Measurements from ENCODE around the gene PLA1A.

Gene PLA1A

DNA sequence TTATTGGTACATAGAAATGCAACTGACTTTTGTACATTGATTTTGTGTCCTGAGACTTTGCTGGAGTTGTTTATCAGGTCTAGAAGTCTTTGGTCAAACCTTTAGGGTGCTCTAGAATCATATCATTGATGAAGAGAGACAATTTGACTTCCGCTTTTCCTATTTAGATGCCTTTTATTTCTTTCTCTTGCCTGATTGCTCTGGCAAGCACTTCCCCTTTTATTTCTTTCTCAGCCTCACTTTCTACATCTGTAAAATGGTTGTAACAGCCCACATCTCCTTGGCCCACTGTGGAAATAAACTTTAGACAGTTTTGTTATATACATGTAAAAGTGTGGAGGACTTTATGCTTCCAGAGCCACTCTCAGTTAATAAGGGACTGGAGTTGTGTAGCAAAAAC, 14.0 kb downstream of the PLA1A start:
- ATAC-seq: no peak
- H3K27me3 Mint-ChIP-seq: no peaks in the 10 kb centered on the region
- H3K9me3 Mint-ChIP-seq: peaks cover 3% of the 10 kb centered on the region
- H3K36me3 Mint-ChIP-seq: peaks cover 50% of the 10 kb centered on the region
- no peak overlapping the region for H3K27ac Mint-ChIP-seq
- H3K4me1 Mint-ChIP-seq: no peaks in the 10 kb centered on the region
- H3K4me3 Mint-ChIP-seq: no peak overlapping the region

DNA sequence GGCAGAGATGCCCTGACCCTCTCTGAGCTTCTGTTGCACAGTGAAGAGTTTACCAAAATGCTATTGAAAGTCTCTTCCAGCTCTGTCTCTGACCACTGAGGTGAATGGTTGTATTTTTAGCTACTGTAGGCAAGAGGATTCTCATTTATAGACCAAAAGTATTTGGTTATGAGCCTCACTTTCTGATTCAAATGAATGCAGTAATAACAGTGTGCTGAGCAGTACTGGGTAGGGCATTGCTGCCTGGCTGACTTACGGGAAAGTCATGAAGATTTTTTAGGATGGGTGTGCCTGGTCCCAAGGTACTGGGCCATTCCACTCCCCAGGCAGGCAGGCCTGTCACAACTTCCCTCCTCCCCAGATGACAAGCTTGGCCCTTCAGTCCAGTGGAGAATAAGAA, 15.5 kb downstream of the PLA1A start:
- no peak overlapping the region for H3K27ac Mint-ChIP-seq
- no peaks in the 10 kb centered on the region for H3K4me1 Mint-ChIP-seq
- no peak overlapping the region for H3K4me3 Mint-ChIP-seq
- peaks cover 3% of the 10 kb centered on the region for H3K9me3 Mint-ChIP-seq
- no peak for ATAC-seq
- H3K36me3 Mint-ChIP-seq: peaks cover 39% of the 10 kb centered on the region
- H3K27me3 Mint-ChIP-seq: no peaks in the 10 kb centered on the region

DNA sequence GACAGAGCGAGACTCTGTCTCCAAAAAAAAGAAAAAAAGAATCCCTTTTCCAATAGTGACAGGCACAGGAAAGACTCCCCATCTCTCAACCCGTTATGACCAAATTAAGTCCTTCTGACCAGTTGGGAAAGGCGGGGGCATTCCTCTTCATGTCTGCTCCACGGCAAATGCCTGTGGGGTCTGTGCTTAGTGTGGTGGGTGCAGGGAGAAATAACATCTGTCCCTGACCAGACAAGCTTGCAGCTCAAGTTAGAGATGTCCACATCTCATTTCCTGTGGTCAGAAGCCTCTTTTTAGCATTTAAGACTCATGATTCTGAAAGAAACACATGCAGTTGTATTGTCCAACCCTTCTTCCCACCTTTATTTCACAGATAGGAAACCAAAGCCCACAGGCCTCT, 16.2 kb downstream of the PLA1A start:
- H3K4me3 Mint-ChIP-seq: no peak overlapping the region

DNA sequence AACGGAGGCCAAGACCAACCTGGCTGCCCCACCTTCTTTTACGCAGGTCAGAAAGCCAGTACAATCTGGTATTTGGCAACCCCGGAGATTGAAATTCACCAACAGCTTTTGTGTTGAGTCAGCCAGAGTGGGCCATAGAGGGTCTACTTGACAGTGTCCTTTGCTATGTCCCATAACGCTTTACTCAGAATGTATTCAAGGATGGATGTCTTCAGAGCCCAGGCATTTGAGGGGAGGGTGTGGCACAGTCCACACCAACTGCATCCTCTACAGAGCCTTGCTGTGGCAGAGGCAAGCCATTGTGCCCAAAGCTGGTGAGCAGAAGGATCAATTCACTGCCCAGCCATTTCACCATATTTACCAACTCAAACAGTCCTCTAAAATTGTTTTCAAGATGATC, 18.4 kb downstream of the PLA1A start:
- Mint-ChIP-seq H3K4me3 (no peak overlapping the region), H3K27ac (no peak overlapping the region), H3K4me1 (peaks cover 14% of the 10 kb centered on the region), H3K36me3 (peaks cover 39% of the 10 kb centered on the region), H3K9me3 (peaks cover 3% of the 10 kb centered on the region), H3K27me3 (no peaks in the 10 kb centered on the region)
- no peak for ATAC-seq

More for the DNA sequence above, 16.2 kb downstream of the PLA1A start:
- Mint-ChIP-seq H3K4me1 (peaks cover 2% of the 10 kb centered on the region), H3K27me3 (no peaks in the 10 kb centered on the region), H3K27ac (no peak overlapping the region), H3K9me3 (peaks cover 3% of the 10 kb centered on the region), H3K36me3 (peaks cover 38% of the 10 kb centered on the region)
- ATAC-seq: no peak

DNA sequence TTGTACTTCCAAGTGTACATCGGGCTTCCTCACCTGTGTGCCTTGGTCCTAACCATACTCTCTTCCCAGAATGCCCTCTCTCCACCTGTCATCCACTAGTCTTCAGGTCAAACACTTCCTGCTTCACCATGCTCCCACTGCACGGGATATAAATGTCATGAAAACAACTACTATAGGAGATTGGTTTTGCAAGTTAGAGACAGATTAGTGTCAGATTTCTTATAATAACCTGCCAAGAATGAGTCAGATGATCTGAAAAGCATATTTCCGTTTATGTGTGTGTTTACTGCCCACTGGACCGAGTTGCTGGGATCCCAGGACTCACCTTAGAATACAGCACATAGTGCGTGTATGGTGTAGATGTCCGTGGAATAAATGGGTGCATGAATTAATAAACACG, 21.4 kb downstream of the PLA1A start:
- H3K36me3 Mint-ChIP-seq: peaks cover 19% of the 10 kb centered on the region

DNA sequence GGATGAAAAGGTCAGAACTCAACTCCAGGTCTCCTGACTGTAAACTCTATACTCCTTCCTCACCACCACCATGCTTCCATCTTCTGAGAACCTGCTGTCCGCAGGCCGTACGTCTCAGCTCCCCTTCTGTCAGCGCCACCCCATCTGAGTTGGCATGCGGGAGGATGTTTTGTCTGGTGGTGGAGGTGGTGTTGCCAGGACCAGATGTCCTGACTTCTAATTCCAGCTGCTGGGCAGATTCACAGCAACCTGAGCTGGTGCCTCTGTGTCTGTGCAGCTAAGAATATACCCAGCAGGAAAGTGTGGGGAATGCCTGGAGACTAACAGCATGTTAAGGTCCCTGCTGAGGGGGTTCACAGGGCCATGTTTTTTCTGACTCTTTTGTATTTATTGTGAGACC, 23.2 kb downstream of the PLA1A start:
- Mint-ChIP-seq H3K4me3 (no peak overlapping the region), H3K4me1 (peaks cover 25% of the 10 kb centered on the region), H3K27me3 (no peaks in the 10 kb centered on the region), H3K36me3 (peaks cover 17% of the 10 kb centered on the region), H3K9me3 (no peaks in the 10 kb centered on the region), H3K27ac (peak overlapping the region; percentile 25)
- ATAC-seq: no peak

More for the DNA sequence above, 21.4 kb downstream of the PLA1A start:
- Mint-ChIP-seq H3K27me3 (no peaks in the 10 kb centered on the region), H3K9me3 (no peaks in the 10 kb centered on the region), H3K4me1 (peaks cover 14% of the 10 kb centered on the region), H3K27ac (peak overlapping the region; percentile 38), H3K4me3 (no peak overlapping the region)
- ATAC-seq: no peak

DNA sequence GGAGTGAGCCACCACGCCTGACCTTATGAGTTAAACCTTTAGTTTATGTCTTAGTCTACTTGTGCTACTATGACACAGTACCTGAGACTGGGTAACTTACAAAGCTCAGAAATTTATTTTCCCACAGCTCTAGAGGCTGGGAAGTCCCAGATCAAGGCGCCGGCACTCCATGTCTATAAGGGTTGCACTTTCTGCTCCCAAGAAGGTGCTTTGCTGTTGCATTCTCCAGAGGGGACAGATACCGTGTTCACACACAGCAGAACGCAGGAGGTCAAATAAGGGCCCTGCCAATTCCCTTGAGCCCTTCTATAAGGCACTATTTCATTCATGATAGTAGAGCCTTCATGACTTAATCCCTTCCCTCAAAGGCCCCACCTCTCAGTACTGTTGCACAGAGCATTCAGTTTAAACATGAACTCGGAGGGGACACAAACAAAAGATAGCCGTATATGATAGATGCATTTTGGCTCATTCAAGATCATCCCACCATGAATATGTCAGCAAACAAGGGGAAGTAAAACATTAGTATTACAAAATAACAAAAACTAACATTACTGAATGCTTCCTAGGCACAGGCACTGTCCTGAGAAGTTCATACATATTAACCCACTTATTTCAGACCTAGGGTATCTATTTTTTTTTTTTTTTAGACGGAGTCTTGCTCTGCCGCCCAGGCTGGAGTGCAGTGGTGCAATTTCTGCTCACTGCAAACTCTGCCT, 26.5 kb downstream of the PLA1A start:
- Mint-ChIP-seq H3K27ac (no peak overlapping the region), H3K4me3 (no peak overlapping the region), H3K27me3 (no peaks in the 10 kb centered on the region), H3K36me3 (peaks cover 23% of the 10 kb centered on the region), H3K4me1 (peaks cover 50% of the 10 kb centered on the region), H3K9me3 (no peaks in the 10 kb centered on the region)
- no peak for ATAC-seq

DNA sequence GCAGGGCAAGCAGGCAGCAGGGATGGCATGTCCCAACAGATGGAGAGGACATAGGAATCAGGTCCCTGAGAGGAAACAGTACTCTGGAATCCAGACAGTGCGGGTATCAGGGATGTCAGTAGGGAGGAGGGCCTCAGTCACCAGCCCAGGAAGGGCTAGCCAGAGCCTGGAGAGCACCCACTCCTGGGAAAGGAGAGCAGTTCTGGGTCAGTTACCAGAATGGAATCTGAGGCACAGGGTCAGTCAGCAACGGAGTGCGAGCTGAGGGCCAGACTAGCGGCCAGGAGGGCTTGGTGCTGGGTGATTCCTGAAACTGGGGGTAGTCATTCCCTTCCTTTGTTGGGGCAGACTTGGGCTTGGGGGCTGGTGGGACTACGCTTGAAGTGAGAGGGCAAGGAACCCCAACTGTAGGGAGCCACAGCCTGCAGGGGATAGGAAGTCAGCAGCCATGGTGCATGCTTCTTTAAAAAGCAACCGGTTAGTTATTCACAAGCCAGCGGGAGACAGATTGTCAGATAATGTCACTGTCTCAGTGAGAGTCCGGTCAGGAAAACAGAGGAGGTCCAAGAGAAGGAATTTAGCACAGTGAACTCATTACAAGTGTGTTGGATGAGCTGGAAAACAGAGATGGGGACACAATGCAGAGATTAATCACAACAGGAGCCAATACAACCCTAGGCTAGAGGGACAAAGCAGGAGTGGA, 27.9 kb downstream of the PLA1A start:
- peaks cover 55% of the 10 kb centered on the region for H3K4me1 Mint-ChIP-seq
- no peaks in the 10 kb centered on the region for H3K27me3 Mint-ChIP-seq
- H3K4me3 Mint-ChIP-seq: no peak overlapping the region
- peak overlapping the region; percentile 98 for H3K27ac Mint-ChIP-seq
- H3K9me3 Mint-ChIP-seq: no peaks in the 10 kb centered on the region
- peaks cover 16% of the 10 kb centered on the region for H3K36me3 Mint-ChIP-seq
- no peak for ATAC-seq

DNA sequence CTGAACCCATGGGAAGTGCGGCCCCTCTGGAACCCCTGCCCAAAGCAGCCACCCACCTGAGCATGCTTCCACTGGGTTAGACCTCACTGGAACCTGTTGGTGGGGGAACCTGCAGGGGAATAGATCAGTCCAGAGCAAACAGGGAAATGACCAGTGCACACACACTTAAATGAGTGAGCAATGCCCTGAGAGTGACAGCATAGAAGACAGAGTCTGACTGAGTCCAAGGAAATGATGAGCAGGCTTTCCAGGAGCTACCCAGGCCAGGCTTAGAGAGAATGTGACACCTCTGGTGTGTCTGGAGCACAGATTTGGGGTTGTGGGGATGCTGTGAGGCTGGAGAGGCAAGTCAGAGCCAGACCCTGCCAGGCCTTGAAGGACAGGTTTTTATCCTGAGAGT, 28.5 kb downstream of the PLA1A start:
- Mint-ChIP-seq H3K27ac (peak overlapping the region; percentile 98), H3K27me3 (no peaks in the 10 kb centered on the region), H3K4me1 (peaks cover 60% of the 10 kb centered on the region), H3K4me3 (no peak overlapping the region), H3K9me3 (no peaks in the 10 kb centered on the region), H3K36me3 (peaks cover 16% of the 10 kb centered on the region)
- ATAC-seq: no peak

DNA sequence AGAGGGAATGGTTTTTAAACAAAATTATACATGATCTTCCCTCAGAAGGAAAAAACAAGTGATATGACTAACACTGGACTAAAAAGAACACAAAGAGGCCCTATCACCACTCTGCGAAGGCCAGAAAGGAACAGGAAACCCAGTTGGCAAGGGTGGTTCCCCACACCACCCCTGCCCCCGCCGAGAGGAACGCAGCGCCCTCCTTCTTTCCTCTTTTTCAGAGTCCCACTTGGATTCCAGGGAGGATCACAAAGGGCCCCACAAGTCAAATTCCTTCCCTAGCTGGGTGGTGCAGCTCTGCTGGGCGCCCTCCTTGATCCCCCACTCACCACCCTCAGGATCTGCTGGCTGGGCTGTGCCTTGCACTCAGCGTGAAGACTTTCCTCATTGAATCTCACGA, 29.8 kb downstream of the PLA1A start:
- H3K4me3 Mint-ChIP-seq: peak overlapping the region; percentile 62
- H3K4me1 Mint-ChIP-seq: peaks cover 60% of the 10 kb centered on the region
- H3K27me3 Mint-ChIP-seq: no peaks in the 10 kb centered on the region
- peak; percentile 34 for ATAC-seq
- peaks cover 16% of the 10 kb centered on the region for H3K36me3 Mint-ChIP-seq
- H3K27ac Mint-ChIP-seq: peak overlapping the region; percentile 98
- no peaks in the 10 kb centered on the region for H3K9me3 Mint-ChIP-seq

DNA sequence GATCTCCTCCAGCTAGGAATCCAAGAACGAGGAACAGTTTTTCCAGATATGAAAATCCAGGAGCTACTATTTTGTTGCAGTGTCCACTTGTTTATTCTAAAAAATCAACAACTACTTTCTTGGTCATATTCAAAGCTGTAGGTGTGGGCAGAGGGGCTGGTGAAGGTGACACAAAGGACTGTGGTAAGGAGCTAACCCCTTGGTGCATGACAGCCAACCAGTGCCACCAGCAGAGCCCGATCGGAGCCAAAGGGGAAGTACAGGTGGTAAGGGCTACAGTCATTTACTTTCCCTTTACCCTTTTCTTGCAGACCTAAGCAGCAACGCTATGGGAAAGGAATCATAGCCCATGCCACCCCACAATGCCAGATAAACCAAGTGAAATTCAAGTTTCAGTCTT, 30.7 kb downstream of the PLA1A start:
- Mint-ChIP-seq H3K4me3 (peak overlapping the region; percentile 58), H3K9me3 (no peaks in the 10 kb centered on the region), H3K27me3 (no peaks in the 10 kb centered on the region), H3K27ac (peak overlapping the region; percentile 98), H3K36me3 (peaks cover 16% of the 10 kb centered on the region), H3K4me1 (peaks cover 68% of the 10 kb centered on the region)
- ATAC-seq: peak; percentile 96

DNA sequence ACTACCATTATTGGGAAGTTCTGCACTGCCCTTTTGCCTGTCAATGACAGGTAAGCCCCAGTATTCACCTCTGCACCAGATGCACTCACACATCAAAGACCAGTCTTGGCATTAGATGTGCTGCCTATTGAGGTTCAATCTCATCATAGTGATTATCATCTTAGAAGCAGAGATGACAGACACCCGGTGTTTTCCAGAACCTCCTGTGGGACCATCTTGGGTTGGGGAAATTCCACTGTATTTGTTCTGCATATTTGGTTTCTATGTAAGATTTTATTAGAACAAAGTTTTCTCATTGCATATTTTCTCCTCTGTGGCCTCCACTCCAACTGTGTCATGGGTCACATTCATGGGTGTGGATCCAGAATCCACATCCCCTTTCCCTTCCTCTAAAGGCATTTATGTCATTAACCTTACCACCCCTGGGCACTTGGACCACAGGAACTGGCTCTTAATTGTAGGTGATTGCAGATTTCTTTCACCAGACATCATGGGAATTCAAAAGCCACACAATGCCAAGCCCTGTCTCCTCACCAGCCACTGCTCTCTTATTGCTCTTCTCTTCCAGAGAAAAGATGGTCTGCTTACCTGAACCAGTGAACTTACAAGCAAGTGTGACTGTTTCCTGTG, 31.2 kb downstream of the PLA1A start:
- H3K4me3 Mint-ChIP-seq: peak overlapping the region; percentile 58
- H3K4me1 Mint-ChIP-seq: peaks cover 72% of the 10 kb centered on the region
- peak overlapping the region; percentile 98 for H3K27ac Mint-ChIP-seq
- peak; percentile 77 for ATAC-seq
- H3K9me3 Mint-ChIP-seq: no peaks in the 10 kb centered on the region
- H3K36me3 Mint-ChIP-seq: peaks cover 16% of the 10 kb centered on the region
- H3K27me3 Mint-ChIP-seq: no peaks in the 10 kb centered on the region

DNA sequence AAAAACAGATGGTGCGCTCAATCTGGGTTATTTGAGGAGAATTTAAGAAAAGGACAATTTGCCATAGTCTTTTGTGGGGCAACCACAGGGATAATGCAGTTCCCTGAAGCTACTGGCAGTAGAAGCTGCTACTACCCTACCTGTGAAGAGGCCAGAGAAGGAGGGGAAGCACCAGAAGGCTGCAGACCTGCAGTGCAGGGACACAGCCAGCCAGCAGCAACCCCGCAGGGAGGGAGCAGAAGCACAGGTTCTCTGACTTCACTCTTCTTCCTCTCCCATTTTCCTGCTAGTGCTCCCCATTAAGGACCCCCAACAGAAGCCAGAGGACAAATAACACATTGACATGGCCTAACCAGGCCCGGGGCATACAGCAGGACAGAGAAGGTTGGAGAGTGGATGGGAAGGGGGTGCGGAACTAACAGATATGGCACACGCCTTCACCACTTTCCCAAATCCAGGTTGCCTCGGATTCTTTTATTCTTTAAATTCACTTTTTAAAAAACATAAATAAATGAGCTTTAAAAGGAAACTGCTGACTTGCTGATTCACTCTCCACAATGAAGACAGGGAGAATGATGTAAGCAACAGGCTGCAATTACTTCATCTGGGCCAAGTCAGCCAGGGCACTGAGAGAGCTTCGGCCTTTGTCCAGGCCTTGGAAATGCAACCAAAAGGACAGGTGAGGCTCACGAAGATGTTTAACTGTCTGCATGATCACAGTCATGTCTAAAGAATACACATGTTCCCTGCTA, 32.6 kb downstream of the PLA1A start:
- H3K27ac Mint-ChIP-seq: peak overlapping the region; percentile 98
- no peak overlapping the region for H3K4me3 Mint-ChIP-seq
- H3K9me3 Mint-ChIP-seq: no peaks in the 10 kb centered on the region
- H3K36me3 Mint-ChIP-seq: peaks cover 12% of the 10 kb centered on the region
- H3K4me1 Mint-ChIP-seq: peaks cover 71% of the 10 kb centered on the region
- no peak for ATAC-seq
- no peaks in the 10 kb centered on the region for H3K27me3 Mint-ChIP-seq

DNA sequence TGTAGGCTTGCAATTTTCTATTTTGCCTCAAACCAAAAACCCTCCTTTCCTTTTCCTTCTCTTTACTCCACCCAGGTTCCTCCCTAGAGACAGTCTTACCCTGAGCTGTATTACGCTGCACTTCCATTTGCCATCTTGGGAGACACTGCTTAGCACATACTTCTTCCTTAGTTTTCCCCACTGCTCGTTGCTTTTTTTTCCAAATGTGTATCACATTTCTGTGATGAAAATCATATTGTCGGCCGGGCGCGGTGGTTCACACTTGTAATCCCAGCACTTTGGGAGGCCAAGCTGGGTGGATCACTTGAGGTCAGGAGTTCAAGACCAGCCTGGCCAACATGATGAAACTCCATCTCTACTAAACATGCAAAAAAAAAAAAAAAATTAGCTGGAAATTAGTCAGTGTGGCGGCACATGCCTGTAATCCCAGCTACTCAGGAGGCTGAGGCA, 33.2 kb downstream of the PLA1A start:
- Mint-ChIP-seq H3K4me1 (peaks cover 65% of the 10 kb centered on the region), H3K27ac (peak overlapping the region; percentile 98), H3K4me3 (no peak overlapping the region), H3K36me3 (peaks cover 6% of the 10 kb centered on the region), H3K9me3 (no peaks in the 10 kb centered on the region), H3K27me3 (no peaks in the 10 kb centered on the region)
- ATAC-seq: no peak

DNA sequence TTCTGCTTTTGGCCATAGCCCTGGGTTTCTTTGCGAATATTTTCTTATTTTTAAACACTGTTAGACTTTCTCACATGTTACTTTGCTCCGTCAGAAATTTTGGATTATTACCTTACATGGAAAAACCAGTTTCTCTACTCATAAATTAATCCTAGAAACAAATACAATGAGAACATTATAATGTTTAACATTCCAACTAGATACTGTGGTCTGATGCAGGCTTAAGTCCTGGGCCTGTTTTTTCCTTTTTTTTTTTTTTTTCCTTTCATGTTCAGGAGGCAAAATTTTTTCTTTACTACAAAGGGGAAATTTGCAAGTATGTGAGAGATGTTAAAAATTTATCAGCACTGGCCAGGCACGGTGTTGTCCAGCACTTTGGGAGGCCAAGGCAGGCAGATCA, 33.8 kb downstream of the PLA1A start:
- Mint-ChIP-seq H3K9me3 (no peaks in the 10 kb centered on the region), H3K4me1 (peaks cover 64% of the 10 kb centered on the region), H3K27me3 (no peaks in the 10 kb centered on the region), H3K4me3 (no peak overlapping the region), H3K27ac (no peak overlapping the region), H3K36me3 (no peaks in the 10 kb centered on the region)
- no peak for ATAC-seq
